K562 (cell line): ENCODE measurements around the gene RBFOX2. TPM values are rescaled to one million over a fixed set of nuclear protein-coding genes. Genes with fewer than 3 reads are reported as not detected.

Source experiments
- HDAC2 ChIP-seq: fragments of 450-650 bp; IDR thresholded peaks from 2 replicates; pipeline ENCODE4 v1.6.1; 2016; ENCODE audit warnings: mild to moderate bottlenecking
- JUND ChIP-seq, 2 experiments: IDR thresholded peaks; 2 replicates in 1 of 2; 3 replicates in 1 of 2; pipeline ENCODE4 v1.6.1; 2011; ENCODE audit warnings: borderline replicate concordance in 2 of 2, low read depth in 2 of 2, low read length in 2 of 2, improper control_type of control experiment in 1 of 2, missing biosample characterization in 1 of 2, missing genetic modification characterization in 1 of 2, missing genetic modification reagents in 1 of 2
- MTA3 ChIP-seq: fragments of 450-650 bp; formaldehyde crosslinking; IDR thresholded peaks from 2 replicates; pipeline ENCODE4 v1.6.1; 2017; ENCODE audit warnings: mild to moderate bottlenecking, borderline replicate concordance
- NCOR1 ChIP-seq: fragments of 450-650 bp; IDR thresholded peaks from 2 replicates; pipeline ENCODE4 v1.6.1; 2016; ENCODE audit warnings: mild to moderate bottlenecking, moderate library complexity
- NFIC ChIP-seq: fragments of 450-650 bp; IDR thresholded peaks from 2 replicates; pipeline ENCODE4 v1.6.1; 2017; ENCODE audit warnings: mild to moderate bottlenecking, inconsistent platforms
- TCF3 ChIP-seq: sonication (generic); formaldehyde crosslinking; IDR thresholded peaks from 2 replicates; pipeline ENCODE4 v1.4.0; 2020; ENCODE audit warnings: mild to moderate bottlenecking, missing genetic modification reagents
- TFAP4 ChIP-seq: sonication (generic); formaldehyde crosslinking; IDR thresholded peaks from 2 replicates; pipeline ENCODE4 v1.8.0; 2022; ENCODE audit warnings: missing genetic modification reagents, mild to moderate bottlenecking, moderate library complexity, borderline replicate concordance
- ZBTB40 ChIP-seq, 2 experiments: fragments of 450-650 bp in 1 of 2; sonication (generic) in 1 of 2; formaldehyde crosslinking in 1 of 2; IDR thresholded peaks; 2 replicates each; pipeline versions ENCODE4 v1.7.1 to v1.9.0; 2016 to 2022; ENCODE audit warnings: inconsistent platforms in 1 of 2, mild to moderate bottlenecking in 1 of 2, missing genetic modification reagents in 1 of 2
- polyA plus RNA-seq, 8 experiments: library from polyadenylated mRNA; depleted of rRNA in 4 of 8; stranded (reverse) in 5 of 8; unstranded in 3 of 8; fragments of >200 nt; fragmentation: Nextera tagmentation in 2 of 8; fragmentation: Illumina TruSeq in 1 of 8; extraction: Ambion mirVana in 2 of 8; extraction: Trizol in 1 of 8; gene quantifications; 2 replicates each; pipeline versions ENCODE4 v1.2.1 to v1.2.3, GENCODE V29; 2011 to 2014; ENCODE audit warnings: inconsistent platforms in 1 of 8, missing spikeins in 1 of 8
- total RNA-seq, 7 experiments: library from RNA; depleted of rRNA in 6 of 7; stranded (reverse); fragments of >200 nt in 6 of 7; fragmentation: Illumina TruSeq in 2 of 7; extraction: Trizol in 2 of 7; gene quantifications; 2 replicates each; pipeline versions ENCODE4 v1.2.1 to v1.2.3, GENCODE V29; 2011 to 2021; ENCODE audit warnings: low replicate concordance in 1 of 7

The RBFOX2 gene
- total and polyA plus RNA-seq, 9 of the 15 experiments (the other 6 are each of a cell fraction or from before 2014, with no cell fraction given) = 5.8 to 24.8 (median 14.2) TPM

DNA sequence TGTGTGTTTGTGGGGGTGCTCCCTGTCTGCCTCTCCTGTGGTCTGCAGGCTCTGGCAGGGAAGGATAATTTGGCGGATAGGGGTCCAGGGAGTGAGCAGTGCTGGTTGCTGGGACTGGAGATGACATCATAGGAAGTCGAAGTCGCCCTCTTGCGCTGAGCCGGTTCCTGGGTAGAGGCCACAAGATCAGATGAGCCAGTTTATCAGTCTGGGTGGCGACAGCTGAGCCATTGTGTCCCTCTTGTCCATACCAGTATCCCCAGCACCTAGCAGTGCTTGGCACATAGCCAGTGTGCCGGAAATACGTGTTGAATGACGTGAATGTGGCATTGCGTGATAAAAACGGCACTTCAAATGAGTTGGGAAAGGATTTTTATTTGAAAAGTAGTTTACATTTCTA lies 301.2 kb downstream of the RBFOX2 start (continued):
- peak; percentile 69; the same call in 1 of the 2 replicates for TF ChIP-seq TFAP4
- TF ChIP-seq HDAC2 = 0 out of 2 replicates have a peak, but pooled peaks have one; percentile 20
- TF ChIP-seq ZBTB40 (IDR thresholded peaks at IDR 0.05) = peak; percentile 65; the same call in 1 of the 2 replicates
- TF ChIP-seq ZBTB40 (CRISPR knock-in tag; IDR thresholded peaks at IDR 0.05) = no peak
- peak; percentile 91 for TF ChIP-seq JUND (IDR thresholded peaks at IDR 0.05; ENCODE audit: borderline replicate concordance, low read depth, low read length)
- TF ChIP-seq JUND (tag; IDR thresholded peaks at IDR 0.05; ENCODE audit: borderline replicate concordance, low read depth, low read length) = peak; percentile 92; the same call in 2 of the 3 replicates
- 0 out of 2 replicates have a peak, but pooled peaks have one; percentile 26 for TF ChIP-seq TCF3 (CRISPR knock-in tag)
- TF ChIP-seq NCOR1 = peak; percentile 21; the same call in 1 of the 2 replicates
- TF ChIP-seq MTA3 = peak; percentile 30; the same call in 1 of the 2 replicates
- peak; percentile 90 for TF ChIP-seq NFIC
